PC-3 (cell line): ENCODE results near the gene FOXO4. TPM values are rescaled to one million over a fixed set of nuclear protein-coding genes. Genes with fewer than 3 reads are reported as not detected.
A peak's percentile ranks its signal among the peaks of the same experiment; 100 is the strongest.

Source experiments
- ATAC-seq: fragments of 200-7000 bp; cut with Tn5 transposase; 2 replicates; pipeline ENCODE4 v1.9.1; 2020; ENCODE audit warnings: mild to moderate bottlenecking, moderate library complexity
- BruUV-seq: library from RNA; stranded (reverse); fragments of 400-500 nt; replicated peaks from 2 replicates; lab custom pipeline; 2021; lab: Mats Ljungman, UMichigan
- CTCF ChIA-PET: fragments of 300-600 bp; sonication (Branson Sonifier 250); formaldehyde crosslinking; loops from one replicate; lab custom pipeline; 2022; ENCODE audit warnings: antibody characterized with exemption; lab: Charles Lee
- POLR2A ChIA-PET: fragments of 300-600 bp; sonication (Branson Sonifier 250); formaldehyde crosslinking; loops from one replicate; lab custom pipeline; 2022; ENCODE audit warnings: antibody characterized with exemption; ENCODE audit not compliant: unreplicated experiment; lab: Charles Lee
- DNase-seq: peaks from one replicate; pipeline ENCODE4 v3.0.0-alpha.2; 2015
- H2AFZ ChIP-seq: fragments of 300-600 bp; sonication (generic); 2 replicates; pipeline ENCODE4 v1.6.0; 2016; ENCODE audit warnings: antibody characterized with exemption, low read length
- H3F3A ChIP-seq: fragments of 300-600 bp; sonication (generic); one replicate; pipeline ENCODE4 v1.6.0; 2017; ENCODE audit warnings: antibody characterized with exemption, low read length, control low read depth, mild to moderate bottlenecking; ENCODE audit not compliant: unreplicated experiment
- H3K27ac ChIP-seq: fragments of 300-600 bp; sonication (generic); 2 replicates; pipeline ENCODE4 v1.5.1; 2016; ENCODE audit warnings: mild to moderate bottlenecking, low read length
- H3K27me3 ChIP-seq: fragments of 300-600 bp; sonication (generic); 2 replicates; pipeline ENCODE4 v1.6.1; 2016; ENCODE audit warnings: low read length, mixed read lengths
- H3K36me3 ChIP-seq: fragments of 300-600 bp; sonication (generic); 2 replicates; pipeline ENCODE4 v1.6.1; 2016; ENCODE audit warnings: low read depth, mixed run types, low read length, mixed read lengths
- H3K4me1 ChIP-seq: fragments of 300-600 bp; sonication (generic); 2 replicates; pipeline ENCODE4 v1.5.1; 2016; ENCODE audit warnings: low read length; ENCODE audit not compliant: insufficient read depth
- H3K4me2 ChIP-seq: fragments of 300-600 bp; sonication (generic); 2 replicates; pipeline ENCODE4 v1.6.0; 2016; ENCODE audit warnings: low read length
- H3K4me3 ChIP-seq: fragments of 300-600 bp; sonication (generic); 2 replicates; pipeline ENCODE4 v1.5.1; 2016; ENCODE audit warnings: mild to moderate bottlenecking, low read length, mixed read lengths
- H3K79me2 ChIP-seq: fragments of 300-600 bp; sonication (generic); 2 replicates; pipeline ENCODE4 v1.6.1; 2017; ENCODE audit warnings: low read length, mixed read lengths
- H3K9ac ChIP-seq: fragments of 300-600 bp; sonication (generic); 2 replicates; pipeline ENCODE4 v1.6.0; 2016; ENCODE audit warnings: mild to moderate bottlenecking, low read length
- H3K9me2 ChIP-seq: fragments of 300-600 bp; sonication (generic); replicated peaks from 2 replicates; pipeline ENCODE4 v1.6.1; 2016; ENCODE audit warnings: mixed run types, low read length, mixed read lengths
- H3K9me3 ChIP-seq: fragments of 300-600 bp; sonication (generic); 2 replicates; pipeline ENCODE4 v1.6.1; 2016; ENCODE audit warnings: low read length, mixed read lengths
- H4K20me1 ChIP-seq: fragments of 300-600 bp; sonication (generic); 2 replicates; pipeline ENCODE4 v1.6.1; 2016; ENCODE audit warnings: low read length, mixed read lengths
- CTCF ChIP-seq: fragments of 300-600 bp; sonication (generic); conservative IDR thresholded peaks from 2 replicates; pipeline ENCODE4 v1.5.1; 2017; ENCODE audit warnings: antibody characterized with exemption, low read depth, mild to moderate bottlenecking, low read length
- EZH2 ChIP-seq: fragments of 300-600 bp; sonication (generic); IDR thresholded peaks from one replicate; pipeline ENCODE4 v1.6.1; 2017; ENCODE audit warnings: antibody characterized with exemption, mild to moderate bottlenecking, low read length; ENCODE audit not compliant: unreplicated experiment
- EZH2phosphoT487 ChIP-seq: fragments of 300-600 bp; sonication (generic); IDR thresholded peaks from 2 replicates; pipeline ENCODE4 v1.6.1; 2018; ENCODE audit warnings: mild to moderate bottlenecking, antibody characterized with exemption, low read length, borderline replicate concordance
- intact Hi-C: fragments of 100-400 bp; cut with micrococcal nuclease; formaldehyde crosslinking; loops from 2 replicates; pipeline ENCODE4 v1.9.0; 2023
- total RNA-seq: library from RNA; depleted of rRNA; stranded (reverse); fragments of >200 nt; gene quantifications from 2 replicates; pipeline ENCODE4 v1.2.3, GENCODE V29; 2014

Gene FOXO4
- total RNA-seq, 1 experiment from 2014 or later: 5.1 TPM

DNA sequence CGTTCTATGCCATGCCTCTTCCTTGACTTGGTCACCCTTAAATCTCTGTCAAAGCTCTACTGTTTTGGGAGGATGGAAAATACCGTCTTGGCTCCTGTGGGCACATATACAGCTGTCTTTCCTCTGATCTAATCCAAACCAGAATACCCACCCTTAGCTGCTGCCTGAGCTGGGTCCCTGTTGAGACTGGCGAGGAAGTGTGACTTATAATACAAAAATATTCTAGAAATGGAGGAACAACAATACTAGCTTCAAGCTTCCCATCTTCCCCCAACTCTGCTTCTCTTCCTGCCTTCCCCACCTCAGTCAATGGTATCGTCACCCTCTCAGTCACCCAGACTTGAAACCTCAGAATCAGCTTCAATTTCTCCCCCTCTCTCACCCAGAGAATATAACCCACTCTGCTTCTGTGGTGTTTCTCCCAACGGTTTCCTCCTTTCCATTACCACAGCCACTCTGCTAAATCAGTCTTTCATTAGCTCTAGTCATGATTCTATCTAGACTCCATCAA, 16.3 kb downstream of the FOXO4 start:
- ChIA-PET CTCF (no interaction called here), POLR2A (interaction anchor here (0.6 kb wide), 1 partner anchor 431 kb away, joined by 3 read pairs; no protein-coding TSS in a partner anchor)
- BruUV-seq: no TSS peak
- no peaks in the 10 kb centered on the region for H4K20me1 ChIP-seq
- no peaks in the 10 kb centered on the region for H3K79me2 ChIP-seq
- H3F3A ChIP-seq: no peaks in the 10 kb centered on the region
- no peak overlapping the region for H3K9ac ChIP-seq
- ATAC-seq: no peak
- no peak overlapping the region for H3K4me2 ChIP-seq
- intact Hi-C loops: no loop called here
- no peaks in the 10 kb centered on the region for H3K36me3 ChIP-seq
- no peak for TF ChIP-seq CTCF
- no peak for TF ChIP-seq EZH2phosphoT487
- TF ChIP-seq EZH2: no peak
- H3K9me2 ChIP-seq: no peaks in the 10 kb centered on the region
- no peaks in the 10 kb centered on the region for H3K27me3 ChIP-seq
- H3K27ac ChIP-seq: no peak overlapping the region
- no peak for DNase-seq
- H3K4me3 ChIP-seq: no peak overlapping the region
- no peaks in the 10 kb centered on the region for H3K9me3 ChIP-seq
- no peak overlapping the region for H2AFZ ChIP-seq
- no peaks in the 10 kb centered on the region for H3K4me1 ChIP-seq

GRCh38 chrX:71117358-71117757, 21.7 kb downstream of the FOXO4 start:
- no peak overlapping the region for H2AFZ ChIP-seq

More at GRCh38 chrX:71117358-71117757, 21.7 kb downstream of the FOXO4 start:
- H3K9me3 ChIP-seq: no peaks in the 10 kb centered on the region
- ChIA-PET CTCF (no interaction called here), POLR2A (no interaction called here)
- no peak overlapping the region for H3K27ac ChIP-seq
- no peak overlapping the region; the same call in 1 of the 2 replicates for H3K4me3 ChIP-seq
- H3K79me2 ChIP-seq: peaks cover 12% of the 10 kb centered on the region; the same call in 1 of the 2 replicates
- H3K27me3 ChIP-seq: no peaks in the 10 kb centered on the region
- H3K36me3 ChIP-seq: no peaks in the 10 kb centered on the region; the same call in 1 of the 2 replicates
- H3F3A ChIP-seq: no peaks in the 10 kb centered on the region
- BruUV-seq: no TSS peak
- no peaks in the 10 kb centered on the region for H4K20me1 ChIP-seq
- ATAC-seq (no peak), DNase-seq (no peak)
- peaks cover 9% of the 10 kb centered on the region; the same call in 1 of the 2 replicates for H3K4me1 ChIP-seq
- H3K9me2 ChIP-seq: no peaks in the 10 kb centered on the region
- no peak overlapping the region for H3K9ac ChIP-seq
- intact Hi-C loops: no loop called here
- no peak for TF ChIP-seq EZH2
- TF ChIP-seq EZH2phosphoT487: no peak
- no peak for TF ChIP-seq CTCF
- H3K4me2 ChIP-seq: peak overlapping the region; percentile 89; the same call in 1 of the 2 replicates
